Astrocyte (in vitro differentiated cells and primary cell): Measurements from ENCODE around the gene SDF2L1.

Experiments used
- CTCF ChIP-seq: IDR thresholded peaks from 2 replicates; pipeline ENCODE4 v1.5.1; 2011; ENCODE audit warnings: low read depth, mild to moderate bottlenecking, inconsistent platforms, low read length, moderate library complexity; ENCODE audit not compliant: insufficient read depth
- EZH2 ChIP-seq: IDR thresholded peaks from 2 replicates; pipeline ENCODE4 v1.6.1; 2012; ENCODE audit warnings: mild to moderate bottlenecking, low read length, inconsistent platforms; ENCODE audit not compliant: insufficient read depth

GRCh38 chr22:21688341-21688705 is 46.2 kb downstream of the SDF2L1 start:
- TF ChIP-seq CTCF, result no peak
- TF ChIP-seq EZH2, result no peak
